GM19351 (cell line): ENCODE data around the gene GSG1L.

Experiments used
- ATAC-seq: cut with Tn5 transposase; IDR thresholded peaks from one replicate; pipeline ENCODE4 v1.9.1; 2021; ENCODE audit warnings: mild to moderate bottlenecking, moderate library complexity; ENCODE audit not compliant: unreplicated experiment

The GSG1L gene

DNA sequence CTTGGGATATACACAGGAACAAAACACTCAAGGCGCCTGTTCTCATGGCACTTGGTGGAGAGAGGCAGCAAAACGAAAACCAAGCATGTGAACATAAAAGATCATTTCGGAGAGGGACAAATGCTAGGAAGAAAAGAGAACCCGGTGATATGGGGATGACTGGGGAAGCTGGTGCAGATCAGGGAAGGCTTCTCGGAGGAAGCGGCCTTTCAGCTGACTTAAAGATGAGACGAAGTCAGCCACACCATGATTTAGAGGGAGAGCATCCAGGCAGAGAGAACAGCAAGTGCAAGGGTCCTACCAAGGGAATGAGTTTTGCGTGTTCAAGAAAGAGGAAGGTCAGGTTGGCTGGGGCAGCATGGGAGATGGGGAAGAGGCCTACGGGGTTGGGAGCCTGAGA, 262.7 kb downstream of the GSG1L start:
- ATAC-seq, result no peak

DNA sequence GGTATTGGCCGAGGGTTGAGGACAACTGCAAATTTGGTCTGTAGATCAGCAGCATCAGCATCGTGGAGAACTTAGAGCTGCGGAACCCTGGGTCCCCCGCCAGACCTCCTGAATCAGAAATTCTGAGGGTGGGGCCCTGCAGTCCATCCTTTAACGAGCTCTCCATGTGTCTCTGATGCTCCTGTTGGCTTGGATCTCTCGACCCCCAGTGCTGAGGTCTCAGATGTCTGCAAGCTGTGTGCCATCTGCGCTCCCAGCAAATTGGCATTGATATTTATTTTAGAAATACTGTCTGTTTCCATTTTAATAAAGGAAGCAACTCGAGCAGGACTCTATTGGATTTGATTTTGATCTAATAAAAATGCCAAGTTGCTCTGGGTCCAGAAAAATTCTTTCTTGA, 263.6 kb downstream of the GSG1L start:
- ATAC-seq, result no peak

DNA sequence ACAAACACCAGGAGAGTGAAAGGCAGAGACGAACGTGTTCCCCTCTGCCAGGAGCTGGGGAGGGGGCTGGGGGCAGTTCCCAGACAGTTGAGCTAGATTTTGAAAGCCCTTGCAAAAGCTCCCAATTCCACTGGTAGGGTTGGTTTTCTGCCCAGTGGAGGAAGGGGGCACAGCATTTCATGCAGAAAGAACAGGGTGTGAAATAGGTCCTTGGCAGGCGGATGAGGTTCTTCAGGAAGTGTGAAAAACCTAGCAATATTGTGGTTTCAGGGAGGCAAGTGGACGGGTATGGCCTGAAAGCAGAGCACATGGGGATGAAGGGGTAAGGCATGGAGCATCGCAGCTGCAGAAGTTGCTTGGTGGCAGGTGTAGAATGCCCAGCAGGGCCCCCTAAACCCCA, 265.3 kb downstream of the GSG1L start:
- ATAC-seq, result no peak

DNA sequence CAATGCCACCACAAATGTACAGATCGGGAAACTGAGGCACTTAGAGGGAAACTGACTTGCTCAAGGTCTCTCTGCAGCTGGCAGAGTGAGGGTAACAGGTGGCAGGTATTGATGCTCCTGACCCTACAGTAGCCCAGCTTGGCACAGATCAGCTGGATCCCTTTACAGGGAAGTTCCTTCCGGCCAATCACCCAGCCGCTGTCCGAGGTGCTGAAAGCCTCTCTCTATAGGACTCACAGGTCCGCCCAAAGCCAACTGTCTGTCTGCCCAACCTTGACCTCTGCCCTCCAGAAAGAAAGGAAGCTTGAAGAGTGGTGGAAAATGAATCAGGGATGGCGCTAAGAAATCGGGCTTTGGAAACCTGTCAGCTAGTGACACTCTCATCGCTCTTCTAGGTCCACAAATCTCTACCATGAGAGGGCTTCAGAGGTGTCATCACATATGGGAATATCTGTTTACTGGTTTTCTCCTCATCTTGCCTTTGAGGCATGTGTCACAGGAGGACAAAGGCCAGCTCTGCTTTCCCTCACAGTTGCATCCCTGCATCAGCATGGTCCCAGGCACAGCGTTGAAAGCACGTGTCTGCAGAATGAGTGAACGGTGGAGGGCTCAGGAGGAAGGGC, 267.4 kb downstream of the GSG1L start:
- no peak for ATAC-seq

DNA sequence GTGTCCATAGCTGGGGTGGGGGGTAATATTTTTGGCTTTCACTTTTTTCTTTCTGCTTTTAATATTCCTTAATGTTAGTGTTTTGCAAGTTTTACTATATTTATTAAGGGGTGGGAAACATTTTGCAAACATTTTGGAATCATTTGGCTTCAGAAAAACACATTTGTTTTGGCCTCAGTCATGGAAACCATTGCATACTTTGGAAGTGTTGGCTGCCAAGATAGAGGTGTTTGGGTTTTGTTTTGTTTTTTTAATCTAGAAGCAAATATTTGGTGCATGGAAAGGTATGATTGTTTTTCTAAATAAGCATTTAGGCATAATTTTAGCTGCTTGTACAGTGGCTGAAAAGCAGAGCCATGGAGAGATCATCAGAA, 270.3 kb downstream of the GSG1L start:
- no peak for ATAC-seq

DNA sequence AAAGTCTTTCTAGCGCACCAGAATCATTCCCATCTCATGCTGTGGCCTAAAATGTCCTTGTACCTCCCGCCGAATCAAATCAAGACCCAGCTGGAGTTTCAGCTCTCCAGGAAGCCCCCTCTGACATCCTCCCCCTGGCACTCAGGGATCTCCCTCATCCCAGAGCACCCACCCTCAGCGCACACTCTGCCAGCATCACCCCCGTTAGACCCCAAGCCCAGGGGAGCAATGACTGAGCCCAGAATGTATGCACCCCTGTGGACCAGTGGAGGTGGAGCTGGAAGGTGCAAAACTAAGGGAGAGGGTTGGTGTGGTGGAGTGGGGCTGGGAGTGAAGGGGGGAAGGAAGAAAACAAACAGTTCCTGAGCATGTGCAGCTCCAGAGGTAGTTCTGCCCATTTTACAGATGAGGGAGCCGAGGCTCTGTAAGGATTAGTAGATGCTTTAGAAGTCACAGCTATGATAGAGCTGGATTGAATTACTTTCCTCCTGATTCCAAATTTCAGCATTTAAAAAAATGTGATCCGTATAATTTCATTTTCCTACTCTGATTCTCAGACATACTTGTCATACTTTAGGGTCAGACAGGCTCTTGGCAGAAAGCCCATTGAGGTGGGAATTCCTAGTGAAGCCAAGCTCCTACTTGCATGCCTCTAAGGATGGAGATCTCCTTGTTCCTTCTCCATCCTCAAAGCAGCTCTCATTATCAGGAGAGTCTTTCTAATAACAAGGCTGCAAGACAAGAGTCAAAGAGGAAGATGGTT, 270.8 kb downstream of the GSG1L start:
- no peak for ATAC-seq

- ATAC-seq, result no peak
Observed at GRCh38 chr16:27791404-27791719, 272.2 kb downstream of the GSG1L start.

DNA sequence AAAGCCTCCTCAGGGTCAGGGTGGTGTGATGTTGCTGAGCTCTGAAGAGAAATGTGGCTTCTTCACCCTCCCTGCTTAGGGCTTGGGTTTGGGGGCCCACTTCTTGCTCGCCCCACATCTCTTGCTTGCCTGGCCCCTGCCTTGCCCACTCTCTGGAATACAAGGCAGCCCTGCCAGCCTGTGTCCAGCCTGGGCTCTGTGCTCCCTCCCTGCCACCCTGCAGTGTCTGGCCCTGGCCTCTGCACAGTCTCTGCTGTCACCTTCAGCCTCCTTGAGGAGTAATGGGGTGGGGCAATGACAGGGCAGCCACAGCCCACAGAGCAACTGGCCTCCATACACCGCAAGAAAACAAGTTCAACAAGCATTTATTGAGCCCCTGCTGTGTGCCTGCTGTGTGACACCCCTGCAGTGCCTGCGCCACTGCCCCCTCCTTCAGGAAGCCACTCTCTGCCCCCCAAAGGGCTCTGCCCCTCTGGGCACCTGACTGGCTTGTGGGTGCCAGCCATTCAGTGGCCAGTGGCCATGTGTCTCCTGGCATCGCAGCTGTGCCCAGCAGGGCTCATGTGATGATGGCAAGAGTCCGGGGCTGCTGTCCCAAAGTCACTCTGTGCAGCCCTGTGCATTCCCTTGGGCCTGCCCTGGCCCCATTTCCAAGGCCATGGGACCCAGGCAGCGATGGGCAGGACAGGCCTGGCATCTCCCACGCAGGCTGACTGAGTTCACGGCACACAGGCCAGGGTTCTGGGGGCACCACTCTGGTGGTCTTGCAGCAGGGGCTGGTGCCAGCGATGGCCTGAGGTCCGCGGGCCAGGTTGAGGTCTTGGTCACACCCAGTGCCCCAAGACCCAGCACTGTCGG, 272.7 kb downstream of the GSG1L start:
- ATAC-seq, result no peak

DNA sequence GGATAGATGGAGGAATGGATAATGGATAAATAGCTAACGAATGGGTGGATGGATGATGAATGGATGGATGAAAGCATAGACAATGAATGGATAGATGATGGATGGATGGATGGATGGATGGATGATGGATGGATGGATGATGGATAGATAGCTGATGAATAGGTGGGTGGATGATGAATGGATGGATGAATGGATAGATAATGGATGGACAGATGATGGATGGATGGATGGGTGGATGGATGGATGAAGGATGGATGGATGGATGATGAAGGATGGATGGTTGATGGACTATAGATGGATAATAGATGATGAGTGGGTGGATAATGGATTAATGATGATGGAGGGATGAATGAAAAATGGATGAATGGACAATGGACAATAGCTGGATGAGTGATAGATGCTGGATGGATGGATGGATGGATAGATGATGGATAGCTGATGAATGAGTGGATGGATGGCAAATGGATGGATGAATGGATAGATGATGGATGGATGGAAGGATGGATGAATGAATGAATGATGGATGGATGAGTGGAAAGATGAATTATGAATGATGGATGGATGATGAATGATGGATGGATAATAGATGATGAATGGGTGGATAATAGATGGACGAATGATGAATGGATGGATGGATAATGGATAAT, 273.8 kb downstream of the GSG1L start:
- no peak for ATAC-seq

- no peak for ATAC-seq
Observed at GRCh38 chr16:27789150-27789549, 274.4 kb downstream of the GSG1L start.

GRCh38 chr16:27787665-27788064, 275.8 kb downstream of the GSG1L start:
- no peak for ATAC-seq

DNA sequence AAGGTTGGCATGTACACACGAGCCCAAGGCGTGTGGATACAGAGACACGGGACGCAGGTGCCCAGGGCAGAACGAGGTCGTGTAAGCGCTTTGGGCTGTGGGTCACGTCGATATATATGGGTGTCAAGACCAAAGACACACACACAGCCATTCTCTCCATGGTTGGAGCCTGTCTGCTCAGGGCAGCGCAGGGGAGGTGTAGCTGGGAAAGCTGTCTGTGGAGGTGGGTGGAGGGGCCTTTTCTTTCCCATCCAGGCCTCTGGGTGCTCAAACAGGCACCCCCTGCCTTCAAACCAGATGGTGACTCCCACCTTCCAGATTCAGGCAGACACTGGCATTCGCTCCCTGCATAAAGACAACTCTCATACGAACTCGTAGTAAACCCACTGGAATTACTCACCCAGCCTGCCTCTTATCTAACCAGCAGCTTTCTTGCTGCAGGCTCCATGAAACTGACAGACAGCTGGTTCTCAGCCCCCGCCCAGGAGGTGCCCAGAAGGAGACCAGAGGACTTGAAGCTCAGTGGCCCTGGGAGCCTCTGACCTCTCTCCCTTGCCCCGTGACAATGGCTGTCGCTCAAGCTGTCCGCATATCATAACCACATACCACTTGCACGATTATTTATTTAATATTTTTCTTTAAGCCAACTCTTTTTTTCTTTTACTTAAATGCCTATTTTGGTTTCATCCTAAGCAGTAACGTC, 276.4 kb downstream of the GSG1L start:
- ATAC-seq, result no peak

GRCh38 chr16:27786221-27786922, 277.1 kb downstream of the GSG1L start:
- ATAC-seq, result no peak

GRCh38 chr16:27785307-27785678, 278.2 kb downstream of the GSG1L start:
- ATAC-seq, result no peak

GRCh38 chr16:27784351-27785306, 278.9 kb downstream of the GSG1L start:
- no peak for ATAC-seq

- ATAC-seq, result no peak
Observed at GRCh38 chr16:27781981-27782880, 281.3 kb downstream of the GSG1L start.

- ATAC-seq, result no peak
Observed at GRCh38 chr16:27781195-27781524, 282.4 kb downstream of the GSG1L start.

- no peak for ATAC-seq
Observed at GRCh38 chr16:27780468-27781194, 282.9 kb downstream of the GSG1L start.
